Measurements from ENCODE around the gene TBC1D4. TPM values are rescaled to one million over a fixed set of nuclear protein-coding genes. Genes with fewer than 3 reads are reported as not detected.

Gene TBC1D4
- total RNA-seq, 1 experiment from 2014 or later, result 177 TPM

GRCh38 chr13:75393839-75394520 lies 88.0 kb downstream of the TBC1D4 start:
- H3K9me3 ChIP-seq, result no peaks in the 10 kb centered on the region
- Mint-ChIP-seq H3K4me3 (ENCODE audit: unreplicated experiment) (no peak overlapping the region), H3K27ac (ENCODE audit: unreplicated experiment) (no peak overlapping the region), H3K36me3 (ENCODE audit: insufficient read depth, unreplicated experiment) (peaks cover 41% of the 10 kb centered on the region), H3K27me3 (ENCODE audit: insufficient read depth, unreplicated experiment) (no peaks in the 10 kb centered on the region), H3K9me3 (ENCODE audit: unreplicated experiment) (no peaks in the 10 kb centered on the region), H3K4me1 (ENCODE audit: low read depth, unreplicated experiment) (peaks cover 11% of the 10 kb centered on the region)
- DNase-seq, result no peak
- no peaks in the 10 kb centered on the region for H3K27me3 ChIP-seq (replicated peaks; ENCODE audit: control insufficient read depth, insufficient read depth, low read length)
- TF ChIP-seq CTCF (IDR thresholded peaks at IDR 0.05; ENCODE audit: insufficient read depth in 1 of 2, low read depth in 1 of 2, low read length in 1 of 2, severe bottlenecking in 1 of 2, unreplicated experiment in 1 of 2), result no peak
- peaks cover 61% of the 10 kb centered on the region for H3K4me1 ChIP-seq
- no peak overlapping the region for H3K4me3 ChIP-seq (ENCODE audit: low read depth, low read length)
- H3K36me3 ChIP-seq (ENCODE audit: control insufficient read depth, insufficient read depth, low read length), result no peaks in the 10 kb centered on the region
- ChIA-PET POLR2A (no interaction called here), CTCF (interaction anchor here (0.7 kb wide), 1 partner anchor 9 kb away, joined by 4 read pairs; no protein-coding TSS in a partner anchor)
- no TSS peak for BruUV-seq (replicated peaks)
- intact Hi-C loops (cut with micrococcal nuclease; ENCODE audit: unreplicated experiment), result no loop called here

DNA sequence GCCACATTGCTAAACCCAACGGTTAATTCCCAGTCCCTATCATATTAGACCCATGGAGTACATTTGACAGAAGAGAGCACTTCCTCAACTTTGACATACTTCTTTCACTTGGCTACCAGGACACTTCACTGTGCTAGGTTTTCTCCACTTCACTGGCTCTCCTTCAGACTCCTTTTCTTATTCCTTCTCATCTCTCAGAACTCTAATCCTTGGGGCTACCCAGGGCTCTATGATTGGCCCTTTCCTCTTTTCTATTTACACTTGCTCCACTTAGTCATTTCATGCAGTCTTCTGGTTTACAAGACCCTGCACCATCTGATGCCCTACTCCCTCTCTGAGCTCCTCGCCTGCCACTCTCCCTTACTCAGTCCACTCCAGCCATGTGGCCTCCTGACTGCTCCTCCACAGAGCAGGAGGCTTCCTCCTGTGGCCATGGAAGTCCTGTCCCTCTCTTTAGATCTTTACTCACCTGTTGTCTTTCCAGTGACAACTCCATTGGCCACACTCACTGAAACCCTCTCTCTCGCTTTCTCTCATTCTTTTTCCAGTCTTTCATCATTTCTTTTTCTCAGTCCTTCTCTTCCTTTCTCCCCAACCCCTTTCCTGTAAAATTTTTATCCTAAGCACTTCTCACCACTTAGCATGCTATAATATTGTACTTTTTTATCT lies 90.4 kb downstream of the TBC1D4 start:
- no peaks in the 10 kb centered on the region for H3K36me3 ChIP-seq (ENCODE audit: control insufficient read depth, insufficient read depth, low read length)
- TSS peak; percentile 24 for BruUV-seq (replicated peaks)
- Mint-ChIP-seq H3K4me1 (ENCODE audit: low read depth, unreplicated experiment) (peaks cover 7% of the 10 kb centered on the region), H3K27me3 (ENCODE audit: insufficient read depth, unreplicated experiment) (no peaks in the 10 kb centered on the region), H3K9me3 (ENCODE audit: unreplicated experiment) (no peaks in the 10 kb centered on the region), H3K36me3 (ENCODE audit: insufficient read depth, unreplicated experiment) (peaks cover 28% of the 10 kb centered on the region), H3K27ac (ENCODE audit: unreplicated experiment) (no peak overlapping the region), H3K4me3 (ENCODE audit: unreplicated experiment) (no peak overlapping the region)
- ChIA-PET POLR2A (no interaction called here), CTCF (interaction anchor here (1.4 kb wide), 1 partner anchor 90 kb away, joined by 3 read pairs; the partner anchor contains the start of gene TBC1D4)
- no peak for DNase-seq
- no peak for TF ChIP-seq CTCF (IDR thresholded peaks at IDR 0.05; ENCODE audit: insufficient read depth in 1 of 2, low read depth in 1 of 2, low read length in 1 of 2, severe bottlenecking in 1 of 2, unreplicated experiment in 1 of 2)
- H3K4me1 ChIP-seq, result peaks cover 68% of the 10 kb centered on the region
- intact Hi-C loops (cut with micrococcal nuclease; ENCODE audit: unreplicated experiment), result no loop called here
- no peak overlapping the region for H3K4me3 ChIP-seq (ENCODE audit: low read depth, low read length)
- no peaks in the 10 kb centered on the region for H3K9me3 ChIP-seq
- H3K27me3 ChIP-seq (replicated peaks; ENCODE audit: control insufficient read depth, insufficient read depth, low read length), result no peaks in the 10 kb centered on the region

- H3K36me3 Mint-ChIP-seq (ENCODE audit: insufficient read depth, unreplicated experiment), result peaks cover 31% of the 10 kb centered on the region
- H3K9me3 Mint-ChIP-seq (ENCODE audit: unreplicated experiment), result no peaks in the 10 kb centered on the region
- ChIA-PET CTCF (no interaction called here), POLR2A (no interaction called here)
- no TSS peak for BruUV-seq (replicated peaks)
- H3K27me3 ChIP-seq (replicated peaks; ENCODE audit: control insufficient read depth, insufficient read depth, low read length), result no peaks in the 10 kb centered on the region
- no peak overlapping the region for H3K27ac Mint-ChIP-seq (ENCODE audit: unreplicated experiment)
- no peak overlapping the region for H3K4me3 Mint-ChIP-seq (ENCODE audit: unreplicated experiment)
- no peak overlapping the region for H3K4me3 ChIP-seq (ENCODE audit: low read depth, low read length)
- no peaks in the 10 kb centered on the region for H3K36me3 ChIP-seq (ENCODE audit: control insufficient read depth, insufficient read depth, low read length)
- peaks cover 10% of the 10 kb centered on the region for H3K4me1 Mint-ChIP-seq (ENCODE audit: low read depth, unreplicated experiment)
- DNase-seq, result no peak
- intact Hi-C loops (cut with micrococcal nuclease; ENCODE audit: unreplicated experiment), result no loop called here
- H3K4me1 ChIP-seq, result peaks cover 74% of the 10 kb centered on the region
- TF ChIP-seq CTCF (IDR thresholded peaks at IDR 0.05; ENCODE audit: insufficient read depth in 1 of 2, low read depth in 1 of 2, low read length in 1 of 2, severe bottlenecking in 1 of 2, unreplicated experiment in 1 of 2), result no peak
- H3K27me3 Mint-ChIP-seq (ENCODE audit: insufficient read depth, unreplicated experiment), result no peaks in the 10 kb centered on the region
- no peaks in the 10 kb centered on the region for H3K9me3 ChIP-seq
Measured at GRCh38 chr13:75390229-75390628, 91.7 kb downstream of the TBC1D4 start.
